Chondrocyte (in vitro differentiated cells): Measurements from ENCODE around the gene TMEM235. TPM values are rescaled to one million over a fixed set of nuclear protein-coding genes. Genes with fewer than 3 reads are reported as not detected.
A peak's percentile ranks its signal among the peaks of the same experiment; 100 is the strongest.

ENCODE experiments used
- DNase-seq: peaks from one replicate; pipeline ENCODE4 v3.0.0; 2021; ENCODE audit warnings: mixed read lengths, low spot score
- H3K27ac Mint-ChIP-seq: one replicate; pipeline ENCODE4 v1.8.0; 2021; ENCODE audit warnings: mild to moderate bottlenecking, moderate library complexity, mixed read lengths; ENCODE audit not compliant: unreplicated experiment
- H3K27me3 Mint-ChIP-seq: 2 replicates; pipeline ENCODE4 v1.8.0; 2021; ENCODE audit warnings: low read depth, mixed read lengths
- H3K36me3 Mint-ChIP-seq: 2 replicates; pipeline ENCODE4 v1.8.0; 2021; ENCODE audit warnings: low read depth, mixed read lengths
- H3K4me1 Mint-ChIP-seq: 2 replicates; pipeline ENCODE4 v1.8.0; 2021; ENCODE audit warnings: low read depth, mild to moderate bottlenecking, mixed read lengths
- H3K4me3 Mint-ChIP-seq: one replicate; pipeline ENCODE4 v1.8.0; 2021; ENCODE audit warnings: mild to moderate bottlenecking, moderate library complexity, mixed read lengths; ENCODE audit not compliant: unreplicated experiment
- H3K9me3 Mint-ChIP-seq: 2 replicates; pipeline ENCODE4 v1.8.0; 2021; ENCODE audit warnings: low read depth, mixed read lengths
- total RNA-seq: library from RNA; stranded (reverse); gene quantifications from 3 replicates; pipeline ENCODE4 v1.2.1, GENCODE V29; 2021
- TF ChIP-seq, protein P1 (sequence below): fragments of 200-600 bp; sonication (generic); IDR thresholded peaks from 2 replicates; pipeline ENCODE4 v1.5.0; 2021; ENCODE audit warnings: antibody characterized with exemption, mild to moderate bottlenecking, moderate library complexity

TMEM235 gene
- total RNA-seq, 1 donor from 2014 or later = not detected

DNA sequence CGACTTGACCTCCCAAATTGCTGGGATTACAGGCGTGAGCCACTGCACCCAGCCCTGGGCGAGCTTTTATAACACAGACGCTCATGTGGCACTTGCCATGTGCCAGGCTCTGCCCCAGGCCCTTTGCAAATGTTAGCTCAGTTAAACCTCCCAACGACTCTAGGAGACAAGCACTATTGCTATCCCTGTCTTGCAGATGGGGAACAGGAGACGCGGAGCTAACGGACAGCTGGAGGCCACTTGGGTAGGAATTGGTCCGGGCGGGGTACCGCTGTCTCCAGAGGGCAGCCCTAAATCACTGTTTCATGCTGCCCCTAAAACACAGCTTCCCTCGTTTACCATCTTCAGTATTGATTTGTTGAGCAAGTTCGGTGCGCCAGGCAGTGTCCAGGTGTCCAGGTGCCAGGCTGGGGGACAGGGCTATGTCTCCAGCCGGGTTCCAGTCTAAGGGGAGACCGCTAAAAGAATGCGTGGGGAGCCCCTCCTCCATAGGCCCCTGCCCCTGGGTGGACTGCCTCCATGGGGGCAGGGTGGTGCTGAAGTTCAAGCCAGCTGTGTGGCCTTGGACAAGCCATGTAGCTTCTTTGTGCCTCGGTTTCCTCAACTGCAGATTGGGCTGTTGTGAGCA, 23.7 kb downstream of the TMEM235 start:
- DNase-seq = no peak
- Mint-ChIP-seq H3K4me3 (peak overlapping the region; percentile 19), H3K4me1 (peaks cover 17% of the 10 kb centered on the region), H3K9me3 (no peaks in the 10 kb centered on the region), H3K27ac (no peak overlapping the region), H3K36me3 (no peaks in the 10 kb centered on the region), H3K27me3 (no peaks in the 10 kb centered on the region)
- TF ChIP-seq, protein P1, sequence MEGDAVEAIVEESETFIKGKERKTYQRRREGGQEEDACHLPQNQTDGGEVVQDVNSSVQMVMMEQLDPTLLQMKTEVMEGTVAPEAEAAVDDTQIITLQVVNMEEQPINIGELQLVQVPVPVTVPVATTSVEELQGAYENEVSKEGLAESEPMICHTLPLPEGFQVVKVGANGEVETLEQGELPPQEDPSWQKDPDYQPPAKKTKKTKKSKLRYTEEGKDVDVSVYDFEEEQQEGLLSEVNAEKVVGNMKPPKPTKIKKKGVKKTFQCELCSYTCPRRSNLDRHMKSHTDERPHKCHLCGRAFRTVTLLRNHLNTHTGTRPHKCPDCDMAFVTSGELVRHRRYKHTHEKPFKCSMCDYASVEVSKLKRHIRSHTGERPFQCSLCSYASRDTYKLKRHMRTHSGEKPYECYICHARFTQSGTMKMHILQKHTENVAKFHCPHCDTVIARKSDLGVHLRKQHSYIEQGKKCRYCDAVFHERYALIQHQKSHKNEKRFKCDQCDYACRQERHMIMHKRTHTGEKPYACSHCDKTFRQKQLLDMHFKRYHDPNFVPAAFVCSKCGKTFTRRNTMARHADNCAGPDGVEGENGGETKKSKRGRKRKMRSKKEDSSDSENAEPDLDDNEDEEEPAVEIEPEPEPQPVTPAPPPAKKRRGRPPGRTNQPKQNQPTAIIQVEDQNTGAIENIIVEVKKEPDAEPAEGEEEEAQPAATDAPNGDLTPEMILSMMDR = no peak

DNA sequence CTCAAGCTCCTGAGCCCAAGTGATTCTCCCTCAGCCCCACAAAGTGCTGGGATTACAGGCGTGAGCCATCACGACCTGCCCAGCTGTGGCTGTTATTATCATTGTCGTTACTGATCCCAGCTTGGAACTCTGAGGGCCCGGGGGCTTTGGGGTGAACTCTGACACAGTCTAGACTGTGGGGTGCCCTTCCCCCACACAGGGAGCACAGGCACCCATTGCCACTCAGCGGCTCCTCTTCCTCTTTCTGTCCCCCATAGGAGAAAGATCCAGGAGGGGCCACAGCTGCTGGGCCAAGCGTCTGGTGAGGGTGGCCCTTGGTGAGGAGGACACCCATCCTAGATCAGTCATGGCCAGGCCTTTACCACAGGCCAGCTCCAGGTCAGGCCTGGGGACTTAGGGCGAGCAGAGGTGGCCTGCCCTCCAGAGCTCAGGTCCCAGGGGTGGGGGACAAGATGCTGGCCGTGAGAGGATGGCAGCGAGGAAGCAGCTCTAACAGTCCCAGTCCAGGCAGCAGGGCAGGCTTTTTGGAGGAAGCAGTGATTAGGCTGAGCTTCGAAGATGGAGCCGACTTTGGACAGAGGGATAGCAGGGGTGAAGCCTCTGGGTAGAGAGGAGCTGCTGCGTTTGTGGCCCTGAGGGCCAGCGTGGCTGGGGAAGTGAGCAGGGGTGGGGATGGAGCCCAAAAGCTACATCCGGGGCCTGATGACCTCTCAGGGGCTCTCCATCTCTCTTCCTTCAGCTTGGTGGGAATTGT, 24.7 kb downstream of the TMEM235 start:
- peaks cover 12% of the 10 kb centered on the region for H3K4me1 Mint-ChIP-seq
- H3K27me3 Mint-ChIP-seq = no peaks in the 10 kb centered on the region
- no peak overlapping the region for H3K4me3 Mint-ChIP-seq
- TF ChIP-seq, protein P1 = no peak
- no peak overlapping the region for H3K27ac Mint-ChIP-seq
- no peaks in the 10 kb centered on the region for H3K9me3 Mint-ChIP-seq
- no peaks in the 10 kb centered on the region for H3K36me3 Mint-ChIP-seq
- no peak for DNase-seq

DNA sequence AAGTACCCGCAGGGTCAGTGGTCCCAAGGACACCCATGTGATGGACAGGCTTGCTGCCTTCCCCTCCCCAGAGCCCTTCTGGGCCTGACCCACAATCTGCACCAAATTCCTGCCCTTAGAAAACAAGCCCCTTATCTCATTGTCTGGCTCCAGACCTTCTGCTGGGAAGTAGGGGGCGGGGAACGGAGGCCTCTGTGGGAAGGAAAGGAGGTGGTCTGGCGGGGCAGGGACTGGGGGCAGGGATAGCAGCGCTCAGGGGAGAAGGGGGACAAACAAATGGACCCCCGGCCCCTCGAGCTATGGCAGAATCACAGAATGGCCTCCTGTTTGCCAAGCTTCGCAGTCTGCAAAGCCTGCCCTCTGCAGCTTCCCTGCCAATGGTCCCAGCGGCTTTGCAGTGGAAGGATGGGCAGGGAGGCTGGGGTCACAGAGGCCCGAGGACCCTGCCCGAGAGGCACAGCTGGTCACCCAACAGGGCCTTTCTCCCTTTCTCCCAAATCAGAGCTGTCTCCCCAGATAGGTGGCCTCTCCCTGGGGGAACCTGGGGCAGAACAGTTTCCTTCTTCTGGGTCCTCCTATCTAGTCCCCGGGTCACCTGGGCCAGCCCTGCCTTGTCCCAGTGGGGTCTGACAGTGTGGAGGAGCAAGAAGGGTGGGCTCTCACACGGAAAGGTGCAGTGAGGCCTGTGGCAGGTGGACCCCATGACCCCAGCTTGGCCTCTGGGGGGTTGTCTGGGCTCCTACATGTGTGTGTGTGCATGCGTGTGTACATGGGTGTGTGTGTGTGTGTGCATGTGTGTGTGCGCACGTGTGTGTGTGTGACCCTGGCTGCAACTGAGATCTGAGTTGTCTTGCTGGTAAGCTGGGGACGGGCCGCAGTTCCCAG, 25.5 kb downstream of the TMEM235 start:
- no peak overlapping the region for H3K4me3 Mint-ChIP-seq
- no peak overlapping the region for H3K27ac Mint-ChIP-seq
- no peaks in the 10 kb centered on the region for H3K36me3 Mint-ChIP-seq
- DNase-seq = no peak
- no peaks in the 10 kb centered on the region for H3K27me3 Mint-ChIP-seq
- H3K9me3 Mint-ChIP-seq = no peaks in the 10 kb centered on the region
- peaks cover 11% of the 10 kb centered on the region for H3K4me1 Mint-ChIP-seq
- TF ChIP-seq, protein P1 = no peak

DNA sequence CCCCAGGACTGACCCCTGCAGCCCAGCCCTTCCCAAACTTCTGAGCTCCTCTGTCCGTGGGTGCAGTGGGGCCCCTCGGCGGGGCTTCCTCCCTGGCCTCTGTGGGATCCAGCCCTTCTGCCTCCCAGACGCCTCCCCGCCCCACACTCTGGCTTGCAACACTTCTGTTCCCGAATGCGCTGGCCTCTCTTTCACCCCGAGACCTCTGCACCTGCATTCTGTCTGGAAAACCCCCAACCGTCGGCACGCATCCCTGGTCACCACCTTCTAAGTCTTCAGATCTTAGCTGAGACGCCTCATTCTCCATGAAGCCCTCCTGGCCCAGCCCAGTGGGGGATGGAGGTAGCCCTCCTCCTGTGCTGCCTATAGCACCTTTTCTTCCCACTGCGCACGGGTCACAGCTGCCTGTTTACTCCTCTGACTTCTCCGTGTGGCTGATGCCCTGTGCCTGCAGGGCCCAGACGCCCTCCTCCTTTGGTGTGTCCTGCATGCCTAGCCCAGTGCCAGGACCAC, 26.4 kb downstream of the TMEM235 start:
- Mint-ChIP-seq H3K27me3 (no peaks in the 10 kb centered on the region), H3K9me3 (no peaks in the 10 kb centered on the region), H3K4me3 (no peak overlapping the region), H3K4me1 (peaks cover 11% of the 10 kb centered on the region), H3K36me3 (no peaks in the 10 kb centered on the region), H3K27ac (peak overlapping the region; percentile 49)
- DNase-seq = no peak
- TF ChIP-seq, protein P1 = no peak
